Nephron progenitor cell (in vitro differentiated cells): Measurements from ENCODE around the gene IL22RA1.

Experiments used
- DNase-seq: peaks from one replicate; pipeline ENCODE4 v3.0.0; 2021
- H3K27ac Mint-ChIP-seq: 2 replicates; pipeline ENCODE4 v1.8.0; 2021; ENCODE audit warnings: mild to moderate bottlenecking, moderate library complexity, mixed read lengths
- H3K27me3 Mint-ChIP-seq: 2 replicates; pipeline ENCODE4 v1.8.0; 2021; ENCODE audit warnings: mild to moderate bottlenecking, low read depth, mixed read lengths; ENCODE audit not compliant: poor library complexity
- H3K36me3 Mint-ChIP-seq: 2 replicates; pipeline ENCODE4 v1.8.0; 2021; ENCODE audit warnings: low read depth, mixed read lengths
- H3K4me1 Mint-ChIP-seq: 2 replicates; pipeline ENCODE4 v1.8.0; 2021; ENCODE audit warnings: mixed read lengths
- H3K4me3 Mint-ChIP-seq: 2 replicates; pipeline ENCODE4 v1.8.0; 2021; ENCODE audit warnings: mild to moderate bottlenecking, moderate library complexity, mixed read lengths
- H3K9me3 Mint-ChIP-seq: 2 replicates; pipeline ENCODE4 v1.8.0; 2021; ENCODE audit warnings: mild to moderate bottlenecking, moderate library complexity, mixed read lengths
- CTCF ChIP-seq: fragments of 200-600 bp; sonication (generic); IDR thresholded peaks from 2 replicates; pipeline ENCODE4 v1.5.0; 2021; ENCODE audit warnings: antibody characterized with exemption

The IL22RA1 gene

GRCh38 chr1:24103879-24104278 lies 39.1 kb downstream of the IL22RA1 start:
- H3K4me3 Mint-ChIP-seq = no peak overlapping the region
- no peaks in the 10 kb centered on the region for H3K27me3 Mint-ChIP-seq
- no peaks in the 10 kb centered on the region for H3K36me3 Mint-ChIP-seq
- no peak for TF ChIP-seq CTCF
- H3K4me1 Mint-ChIP-seq = peaks cover 56% of the 10 kb centered on the region
- H3K9me3 Mint-ChIP-seq = no peaks in the 10 kb centered on the region
- peak overlapping the region; percentile 91 for H3K27ac Mint-ChIP-seq
- no peak for DNase-seq

GRCh38 chr1:24103408-24103807 lies 39.5 kb downstream of the IL22RA1 start:
- no peaks in the 10 kb centered on the region for H3K9me3 Mint-ChIP-seq
- no peak overlapping the region for H3K4me3 Mint-ChIP-seq
- no peak for DNase-seq
- no peak for TF ChIP-seq CTCF
- peak overlapping the region; percentile 91 for H3K27ac Mint-ChIP-seq
- H3K4me1 Mint-ChIP-seq = peaks cover 59% of the 10 kb centered on the region
- H3K36me3 Mint-ChIP-seq = no peaks in the 10 kb centered on the region
- no peaks in the 10 kb centered on the region for H3K27me3 Mint-ChIP-seq

- Mint-ChIP-seq H3K36me3 (no peaks in the 10 kb centered on the region), H3K9me3 (no peaks in the 10 kb centered on the region), H3K4me3 (no peak overlapping the region), H3K4me1 (peaks cover 59% of the 10 kb centered on the region), H3K27ac (peak overlapping the region; percentile 91), H3K27me3 (peaks cover under 1% of the 10 kb centered on the region)
- no peak for DNase-seq
- TF ChIP-seq CTCF = no peak
Measured at GRCh38 chr1:24102961-24103360, 40.0 kb downstream of the IL22RA1 start.

GRCh38 chr1:24101796-24102586 lies 40.9 kb downstream of the IL22RA1 start:
- TF ChIP-seq CTCF = no peak
- Mint-ChIP-seq H3K36me3 (no peaks in the 10 kb centered on the region), H3K4me3 (no peak overlapping the region), H3K27me3 (peaks cover 4% of the 10 kb centered on the region), H3K4me1 (peaks cover 50% of the 10 kb centered on the region), H3K27ac (peak overlapping the region; percentile 80), H3K9me3 (no peaks in the 10 kb centered on the region)
- no peak for DNase-seq

GRCh38 chr1:24100945-24101737 lies 41.8 kb downstream of the IL22RA1 start:
- no peak for TF ChIP-seq CTCF
- Mint-ChIP-seq H3K9me3 (no peaks in the 10 kb centered on the region), H3K4me1 (peaks cover 53% of the 10 kb centered on the region), H3K27ac (no peak overlapping the region), H3K36me3 (no peaks in the 10 kb centered on the region), H3K27me3 (peaks cover 4% of the 10 kb centered on the region), H3K4me3 (no peak overlapping the region)
- no peak for DNase-seq
